GM18505 (cell line): ENCODE data around the gene SYTL3.
"Not testable (repeated sequence)": the region's sequence is repeated elsewhere in the genome, so short reads cannot be mapped to it uniquely, and the experiment has no call there.

Experiments used
- ATAC-seq: cut with Tn5 transposase; IDR thresholded peaks from one replicate; pipeline ENCODE4 v1.9.1; 2021; ENCODE audit not compliant: unreplicated experiment
- POLR2A ChIP-seq: IDR thresholded peaks from 4 replicates; pipeline ENCODE4 v1.6.1; 2011; ENCODE audit warnings: borderline replicate concordance; ENCODE audit not compliant: insufficient read depth, insufficient read length; ENCODE audit errors: extremely low read depth

SYTL3 gene

DNA sequence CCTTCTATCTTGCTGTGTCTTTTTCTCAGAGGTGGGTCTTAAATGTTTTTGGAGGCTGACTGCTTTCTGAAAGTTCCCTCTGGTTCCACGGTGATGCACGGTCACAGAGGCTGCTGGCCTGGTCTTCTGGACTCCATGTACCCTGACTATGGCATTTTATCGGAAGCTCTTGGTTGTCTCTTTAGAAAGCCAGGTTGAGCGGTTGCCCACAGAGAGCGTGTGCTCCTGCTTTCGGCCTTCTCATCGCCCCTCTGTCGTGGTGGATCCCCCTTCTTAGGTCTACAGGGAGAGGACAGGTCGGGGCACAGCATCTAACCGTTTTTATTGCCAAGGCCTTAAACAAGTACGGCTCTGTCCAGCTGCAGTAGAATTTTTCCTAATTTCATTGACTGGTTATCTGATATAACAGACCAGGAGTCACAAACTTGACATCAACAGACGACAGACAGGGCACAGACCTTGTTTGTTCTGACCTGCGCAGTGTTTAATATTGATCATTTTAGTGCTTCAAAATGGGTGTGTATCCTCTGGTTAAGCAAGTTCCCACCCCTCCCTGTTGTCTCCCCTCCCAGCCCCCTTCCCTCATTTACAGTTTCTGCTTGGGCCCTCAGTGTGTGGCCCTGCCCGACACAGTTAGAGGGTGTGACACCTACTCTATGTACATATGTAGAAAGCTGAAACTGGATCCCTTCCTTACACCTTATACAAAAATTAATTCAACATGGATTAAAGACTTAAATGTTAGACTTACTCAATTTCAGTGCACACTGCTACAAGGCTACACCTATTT lies 24.7 kb downstream of the SYTL3 start:
- TF ChIP-seq POLR2A: no peak
- ATAC-seq: no peak

GRCh38 chr6:158677094-158677493 lies 27.2 kb downstream of the SYTL3 start:
- ATAC-seq: not testable (repeated sequence)

- TF ChIP-seq POLR2A: no peak
Observed at GRCh38 chr6:158677906-158678578, 28.2 kb downstream of the SYTL3 start.

DNA sequence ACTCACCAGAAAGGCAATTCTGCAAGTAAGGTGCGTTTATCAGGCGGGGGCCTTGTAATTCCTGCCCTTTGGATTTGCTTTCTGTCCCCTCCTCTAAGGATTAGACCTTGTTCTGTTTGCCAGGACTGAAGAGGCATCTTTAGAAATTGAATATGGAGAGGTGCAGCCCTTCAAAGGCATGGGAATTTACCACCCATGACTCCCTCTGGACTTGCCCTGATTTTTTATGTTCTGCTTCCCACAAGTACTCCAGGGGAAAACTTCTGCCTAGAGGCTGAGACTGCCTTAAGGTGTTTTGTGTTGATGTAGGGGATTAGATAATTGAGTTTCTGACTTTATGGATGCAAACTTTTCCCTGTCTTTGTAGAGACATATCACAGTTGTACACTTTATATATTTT lies 30.2 kb downstream of the SYTL3 start:
- TF ChIP-seq POLR2A: no peak
- ATAC-seq: no peak

More at GRCh38 chr6:158677906-158678578, 28.2 kb downstream of the SYTL3 start:
- ATAC-seq: no peak

GRCh38 chr6:158680481-158680880 lies 30.6 kb downstream of the SYTL3 start:
- TF ChIP-seq POLR2A: no peak
- ATAC-seq: no peak

- no peak for TF ChIP-seq POLR2A
- ATAC-seq: no peak
Observed at GRCh38 chr6:158684311-158684710, 34.5 kb downstream of the SYTL3 start.

DNA sequence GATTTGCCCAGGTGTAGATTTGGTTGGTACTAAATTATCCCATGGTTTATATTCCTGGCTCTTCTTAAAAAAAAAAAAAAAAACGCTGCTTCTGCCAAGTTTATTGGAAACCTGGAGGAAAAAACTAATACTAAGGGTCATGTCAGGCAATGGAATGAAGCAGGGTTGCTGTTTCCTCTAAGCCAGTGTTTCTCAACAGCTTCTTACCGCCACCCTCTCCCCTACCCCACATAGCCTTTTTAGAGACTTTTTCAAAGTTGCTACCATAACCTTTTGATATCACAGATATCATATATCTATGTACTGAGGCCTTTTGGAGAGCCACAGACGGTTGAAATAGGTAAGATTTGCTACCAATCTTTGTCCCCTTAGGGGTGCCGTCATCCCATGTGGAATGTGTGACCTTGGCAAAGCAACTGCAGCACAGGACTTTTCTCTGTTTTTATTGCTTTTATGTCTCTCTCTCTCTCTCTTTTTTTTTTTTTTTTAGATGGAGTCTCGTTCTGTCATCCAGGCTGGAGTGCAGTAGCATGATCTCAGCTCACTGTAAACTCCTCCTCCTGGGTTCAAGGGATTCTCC lies 35.0 kb downstream of the SYTL3 start:
- no peak for ATAC-seq
- no peak for TF ChIP-seq POLR2A

DNA sequence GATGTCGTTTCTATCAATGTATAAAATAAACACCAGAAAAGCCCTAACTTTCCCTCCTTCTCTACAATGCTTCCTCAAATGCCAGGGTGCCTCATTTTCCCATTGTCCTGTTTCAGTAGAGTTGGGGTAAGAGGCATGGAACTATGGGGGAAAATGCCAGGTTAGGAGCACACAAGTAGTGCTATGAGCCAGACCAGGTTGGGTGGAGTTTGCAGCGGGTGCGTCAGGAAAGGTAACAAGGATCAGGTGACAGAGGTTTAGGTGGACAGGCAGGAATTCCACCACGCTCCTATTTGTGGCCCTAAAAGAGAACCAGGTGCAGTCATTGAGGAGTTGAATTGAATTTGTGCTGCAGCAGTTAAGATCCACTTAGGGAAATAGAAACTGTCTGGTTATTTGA lies 36.5 kb downstream of the SYTL3 start:
- no peak for ATAC-seq
- no peak for TF ChIP-seq POLR2A

GRCh38 chr6:158686791-158687381 lies 37.0 kb downstream of the SYTL3 start:
- no peak for ATAC-seq
- no peak for TF ChIP-seq POLR2A

GRCh38 chr6:158687506-158687905 lies 37.7 kb downstream of the SYTL3 start:
- no peak for ATAC-seq

GRCh38 chr6:158688860-158689259 lies 39.0 kb downstream of the SYTL3 start:
- ATAC-seq: no peak

More at GRCh38 chr6:158687506-158687905, 37.7 kb downstream of the SYTL3 start:
- TF ChIP-seq POLR2A: no peak

DNA sequence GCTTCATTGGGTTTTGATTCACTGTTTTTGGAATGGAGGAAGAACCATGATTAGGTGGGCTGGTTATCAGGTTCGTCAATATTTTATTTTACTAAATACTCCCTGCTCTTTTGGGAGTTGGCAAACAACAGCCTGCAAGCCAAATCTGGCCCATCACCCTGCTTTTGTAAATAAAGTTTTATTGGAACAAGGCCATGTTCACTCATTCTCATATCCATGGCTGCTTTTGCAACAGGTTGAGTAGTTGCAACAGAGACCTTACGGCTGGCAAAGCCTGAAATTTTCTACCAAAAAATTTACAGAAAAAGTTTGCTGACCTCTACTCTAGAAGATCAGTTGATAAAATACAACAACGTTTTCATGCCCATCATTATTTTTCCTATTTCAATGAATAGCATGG lies 45.1 kb downstream of the SYTL3 start:
- TF ChIP-seq POLR2A: no peak
- no peak for ATAC-seq

More at GRCh38 chr6:158688860-158689259, 39.0 kb downstream of the SYTL3 start:
- no peak for TF ChIP-seq POLR2A

DNA sequence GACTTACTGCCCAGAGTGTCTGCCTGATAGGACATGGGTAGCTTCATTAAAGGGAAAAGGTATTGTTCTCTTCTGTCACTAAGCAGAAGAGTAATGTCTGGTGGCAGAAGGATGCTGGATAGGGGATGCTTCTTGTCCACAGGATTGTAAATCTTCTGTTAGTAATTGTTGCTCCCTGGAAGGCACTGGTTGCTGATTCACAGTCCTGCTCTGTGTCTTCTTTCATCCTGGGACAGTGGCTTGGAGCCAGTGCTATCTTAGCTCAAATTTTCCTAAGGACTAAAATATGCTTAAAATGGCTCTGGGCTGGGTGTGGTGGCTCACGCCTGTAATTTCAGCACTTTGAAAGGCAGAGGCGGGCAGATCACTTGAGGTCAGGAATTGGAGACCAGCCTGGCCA lies 48.0 kb downstream of the SYTL3 start:
- no peak for ATAC-seq

More for the DNA sequence above, 48.0 kb downstream of the SYTL3 start:
- TF ChIP-seq POLR2A: no peak
